HG02588 (cell line): Measurements from ENCODE around the gene BSND.
"Not testable (repeated sequence)": the region's sequence is repeated elsewhere in the genome, so short reads cannot be mapped to it uniquely, and the experiment has no call there.

ENCODE experiments used
- ATAC-seq: cut with Tn5 transposase; IDR thresholded peaks from one replicate; pipeline ENCODE4 v1.9.1; 2021; ENCODE audit warnings: mild to moderate bottlenecking, moderate library complexity; ENCODE audit not compliant: unreplicated experiment

The BSND gene

DNA sequence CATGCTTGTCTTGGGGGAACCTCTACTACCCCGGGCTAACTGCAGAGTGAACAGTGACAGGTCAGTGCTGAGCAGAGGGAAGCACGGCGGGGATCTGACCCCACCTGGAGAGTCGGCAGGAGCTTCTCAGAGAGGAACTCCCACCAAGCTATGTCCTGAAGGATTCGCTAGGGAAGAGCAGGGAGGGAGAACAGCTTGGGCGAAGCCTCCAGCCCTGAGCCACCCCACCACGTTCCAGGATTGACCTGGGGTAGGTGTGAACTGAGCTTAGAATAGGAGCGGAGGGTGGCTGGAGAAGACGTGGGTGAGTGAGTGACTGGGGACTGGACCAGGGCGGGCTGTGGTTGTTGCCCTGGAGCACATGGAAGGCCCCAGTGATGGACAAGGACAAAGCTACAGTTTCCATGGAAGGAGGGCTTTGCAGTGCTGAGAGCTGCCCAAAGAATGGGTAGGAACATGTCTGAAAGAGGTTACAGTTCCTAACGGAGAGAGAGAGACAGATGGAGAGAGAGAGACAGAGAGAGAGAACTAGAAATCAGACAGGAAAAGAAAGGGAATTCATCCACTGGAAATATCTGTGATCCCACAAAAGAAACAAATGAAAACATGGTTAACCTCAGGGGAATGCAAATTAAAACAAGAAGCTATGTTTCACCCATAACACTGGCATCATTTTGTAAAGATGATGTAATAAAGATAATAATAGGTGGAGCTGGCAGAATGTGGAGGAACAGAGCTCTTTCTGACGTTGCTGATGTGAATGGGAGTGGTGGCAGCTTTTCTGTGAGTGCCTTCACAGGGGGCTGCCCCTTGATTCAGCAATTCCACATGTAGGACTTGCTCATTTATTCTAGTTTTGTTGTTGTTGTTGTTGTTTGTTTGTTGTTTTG lies 17.2 kb downstream of the BSND start:
- no peak for ATAC-seq

DNA sequence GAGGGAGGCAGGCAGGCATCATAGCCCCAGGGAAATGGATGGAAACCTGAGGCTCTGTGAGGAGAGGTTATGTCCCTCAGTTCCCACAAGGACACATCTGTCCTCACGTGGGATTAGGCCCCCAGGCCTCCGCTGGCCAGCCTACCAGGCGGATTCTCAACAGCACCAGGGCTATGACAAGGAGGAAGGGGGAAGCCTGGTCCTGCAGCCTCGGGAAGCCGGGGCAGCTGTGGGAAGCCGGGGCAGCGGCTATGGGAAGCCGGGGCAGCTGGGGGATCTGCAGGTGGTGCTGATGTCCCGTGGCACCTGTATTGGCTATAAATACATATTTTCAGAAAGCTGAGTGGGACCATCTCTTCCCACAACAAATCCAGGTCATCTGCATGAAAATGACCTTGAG lies 19.7 kb downstream of the BSND start:
- no peak for ATAC-seq

DNA sequence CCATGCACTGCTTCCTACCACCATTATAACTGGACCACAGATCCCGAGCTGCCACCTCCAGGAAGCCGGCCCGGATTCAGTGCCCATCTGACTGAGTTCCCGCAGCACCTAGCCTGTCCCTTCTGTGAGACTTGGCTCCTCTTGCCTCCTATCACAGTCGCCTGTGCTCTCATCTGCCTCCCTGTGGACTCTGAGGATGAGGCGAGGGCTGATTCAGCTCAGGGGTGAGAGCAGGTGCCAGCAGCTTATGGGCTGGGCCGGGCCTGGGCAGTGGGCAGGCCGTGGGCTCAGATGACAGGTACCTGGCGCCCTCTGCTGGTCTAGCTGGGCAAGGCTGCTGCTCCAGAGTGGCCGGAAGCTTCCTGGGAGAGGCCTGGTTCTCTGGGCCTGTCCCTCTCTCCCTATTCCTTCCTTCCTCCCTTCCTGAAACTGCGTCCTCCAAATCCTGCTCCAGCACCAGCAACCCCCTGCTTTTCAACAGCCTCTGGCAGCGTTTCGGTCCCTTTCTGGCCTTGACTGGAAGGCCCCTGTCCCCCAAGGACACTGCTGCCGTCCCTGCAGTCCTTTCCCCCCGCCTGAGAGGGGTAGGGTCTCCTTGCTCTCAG lies 23.3 kb downstream of the BSND start:
- peak; percentile 55 for ATAC-seq

DNA sequence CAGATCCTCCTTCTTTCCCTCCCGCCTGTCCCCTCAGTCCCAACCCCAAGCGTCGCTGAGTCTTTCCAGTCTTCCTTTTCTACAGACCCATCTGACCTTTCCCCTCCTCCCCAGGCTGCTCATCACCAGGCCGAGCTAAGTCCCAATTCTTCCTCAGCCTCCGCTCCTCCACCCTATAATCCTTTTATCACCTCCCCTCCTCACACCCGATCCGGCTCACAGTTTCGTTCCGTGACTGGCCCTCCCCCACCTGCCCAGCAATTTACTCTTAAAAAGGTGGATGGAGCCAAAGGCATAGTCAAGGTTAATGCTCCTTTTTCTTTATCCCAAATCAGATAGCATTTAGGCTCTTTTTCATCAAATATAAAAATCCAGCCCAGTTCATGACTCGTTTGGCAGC lies 25.4 kb downstream of the BSND start:
- ATAC-seq: not testable (repeated sequence)

DNA sequence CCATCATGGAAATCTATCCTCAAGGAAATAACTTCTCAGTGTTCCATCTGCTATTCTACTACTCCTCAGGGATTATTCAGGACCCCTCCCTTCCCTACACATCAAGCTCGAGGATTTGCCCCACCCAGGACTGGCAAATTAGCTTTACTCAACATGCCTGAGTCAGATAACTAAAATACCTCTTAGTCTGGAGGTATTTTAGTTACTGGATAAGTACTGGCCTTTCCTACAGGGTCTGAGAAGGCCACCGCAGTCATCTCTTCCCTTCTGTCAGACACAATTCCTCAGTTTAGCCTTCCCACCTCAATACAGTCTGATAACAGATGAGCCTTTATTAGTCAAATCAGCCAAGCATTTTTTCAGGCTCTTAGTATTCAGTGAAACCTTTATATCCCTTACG lies 27.9 kb downstream of the BSND start:
- ATAC-seq: not testable (repeated sequence)

DNA sequence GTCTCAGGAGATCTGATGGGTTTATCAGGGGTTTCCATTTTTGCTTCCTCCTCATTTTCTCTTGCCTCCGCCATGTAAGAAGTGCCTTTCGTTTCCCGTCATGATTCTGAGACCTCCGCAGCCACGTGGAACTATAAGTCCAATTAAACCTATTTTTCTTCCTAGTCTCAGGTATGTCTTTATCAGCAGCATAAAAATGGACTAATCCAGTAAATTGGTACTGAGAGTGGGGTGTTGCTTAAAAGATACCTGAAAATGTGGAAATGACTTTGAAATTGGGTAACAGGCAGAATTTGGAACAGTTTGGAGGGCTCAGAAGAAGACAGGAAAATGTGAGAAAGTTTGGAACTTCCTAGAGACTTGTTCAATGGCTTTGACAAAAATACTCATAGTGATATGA lies 32.4 kb downstream of the BSND start:
- ATAC-seq: not testable (repeated sequence)

DNA sequence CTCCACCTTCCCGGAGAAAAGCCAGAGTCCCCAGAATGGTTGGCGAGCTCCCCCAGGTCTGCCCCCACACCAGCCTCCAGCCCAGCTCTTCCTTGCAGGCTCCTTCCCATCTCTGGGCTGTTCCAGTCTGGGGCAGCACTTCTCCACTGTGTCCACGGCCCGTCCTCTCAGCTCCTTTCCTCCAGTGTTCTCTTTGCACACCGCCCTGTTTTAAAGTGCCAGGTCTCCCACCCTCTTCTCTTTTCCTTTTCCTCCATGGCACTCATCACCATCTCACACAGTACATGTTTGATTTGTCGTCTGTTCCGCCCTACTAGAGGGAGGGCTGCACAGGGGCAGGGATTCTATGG lies 34.5 kb downstream of the BSND start:
- no peak for ATAC-seq

DNA sequence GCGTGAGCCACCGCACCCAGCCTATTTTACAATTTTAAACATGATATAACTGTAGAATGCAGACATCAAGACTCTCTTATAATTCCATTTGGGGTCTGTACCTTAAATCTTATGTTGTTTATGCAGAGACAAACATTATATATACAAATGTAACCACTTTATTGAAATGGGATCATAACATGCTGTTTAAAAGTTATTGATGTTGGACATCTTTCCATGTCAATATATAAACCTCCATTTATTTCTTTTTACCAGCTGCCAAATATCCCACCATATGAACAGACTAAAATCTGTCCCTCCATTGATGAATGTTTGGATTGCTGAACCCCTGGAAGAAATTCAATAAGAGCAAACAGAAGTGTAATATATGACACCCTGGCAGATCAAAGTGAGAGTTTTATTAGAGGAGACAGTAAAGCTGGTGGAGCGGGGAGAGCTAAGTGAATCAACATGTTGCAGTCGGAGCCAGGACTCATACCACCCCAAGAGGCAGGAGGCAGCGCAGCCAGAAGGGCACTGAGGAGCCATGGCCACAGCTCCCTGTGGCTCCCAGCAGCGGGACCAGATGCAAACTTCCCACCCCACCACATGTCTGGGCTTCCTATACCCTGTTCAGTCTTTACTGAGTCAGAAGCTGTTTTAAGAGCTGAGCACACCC lies 35.9 kb downstream of the BSND start:
- no peak for ATAC-seq

DNA sequence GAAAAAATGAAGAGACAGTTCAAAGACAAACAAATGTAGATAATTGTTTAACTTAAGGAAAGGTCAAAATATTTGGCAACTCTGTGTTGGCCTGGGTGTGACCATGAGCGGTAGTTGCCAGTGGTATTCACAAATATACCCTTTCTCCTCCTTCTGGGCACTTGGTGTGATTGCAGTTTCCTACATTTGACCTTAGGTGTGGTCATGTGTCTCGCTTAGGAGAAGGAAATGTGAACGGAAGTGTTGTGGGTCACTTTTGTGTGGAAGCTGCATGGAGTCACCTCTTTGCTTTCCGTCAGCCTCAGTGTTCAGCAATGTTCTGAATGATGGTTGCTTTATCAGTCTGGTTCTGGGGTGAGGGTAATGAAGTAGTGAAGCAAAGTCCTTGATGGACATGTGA lies 37.2 kb downstream of the BSND start:
- ATAC-seq: no peak

DNA sequence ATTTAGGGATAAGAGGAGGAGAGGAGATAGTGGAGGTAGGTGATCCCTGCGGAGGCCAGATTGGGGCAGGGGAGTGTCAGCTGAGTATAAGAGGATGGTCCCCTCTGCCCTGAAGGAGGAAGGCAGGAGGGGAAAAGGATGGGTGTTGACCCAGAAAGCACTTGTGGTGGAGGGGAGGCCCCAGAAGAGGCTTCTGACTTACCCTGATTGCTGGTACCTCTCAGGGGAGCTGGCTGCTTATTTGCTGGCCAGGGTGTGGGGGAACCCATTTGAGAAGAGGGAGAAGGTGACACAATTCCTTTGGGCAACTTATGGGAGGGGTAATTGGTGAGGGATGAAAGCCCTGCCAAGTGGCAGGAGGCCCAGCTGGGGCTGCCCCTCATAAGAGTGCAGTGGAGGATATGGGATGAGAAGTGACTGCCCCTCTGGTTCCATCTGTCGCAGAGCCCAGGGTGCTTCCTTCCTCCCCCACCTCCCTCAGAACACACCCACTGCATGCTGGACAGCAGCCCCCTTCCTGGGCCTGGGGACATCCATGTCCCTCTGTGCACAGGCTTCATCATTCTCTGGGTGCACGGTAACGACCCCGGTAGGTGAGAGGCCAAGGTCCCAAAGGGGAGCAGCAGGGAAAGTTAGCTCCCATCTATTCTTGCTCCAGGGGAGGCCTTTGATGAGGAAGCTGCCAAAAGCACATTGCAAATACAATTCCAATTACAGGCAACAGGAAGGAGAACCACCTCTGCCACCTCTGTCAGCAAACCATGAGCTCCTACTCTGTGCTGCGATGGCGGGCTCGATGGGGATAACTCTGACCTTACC lies 39.2 kb downstream of the BSND start:
- ATAC-seq: no peak

DNA sequence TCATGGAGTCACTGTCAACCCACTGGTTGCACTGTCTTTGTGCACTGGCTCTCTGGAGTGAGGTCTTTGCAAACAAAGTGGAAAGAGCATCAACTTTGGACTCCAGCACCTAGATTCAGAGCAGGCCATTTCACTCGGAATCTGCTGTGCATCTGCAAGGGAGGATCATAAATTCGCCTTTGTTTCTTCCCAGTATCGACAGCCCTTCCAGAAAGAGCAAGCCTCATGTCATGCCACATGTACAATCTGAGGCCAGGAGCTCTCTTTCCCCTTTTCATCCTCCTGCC lies 39.8 kb downstream of the BSND start:
- no peak for ATAC-seq

DNA sequence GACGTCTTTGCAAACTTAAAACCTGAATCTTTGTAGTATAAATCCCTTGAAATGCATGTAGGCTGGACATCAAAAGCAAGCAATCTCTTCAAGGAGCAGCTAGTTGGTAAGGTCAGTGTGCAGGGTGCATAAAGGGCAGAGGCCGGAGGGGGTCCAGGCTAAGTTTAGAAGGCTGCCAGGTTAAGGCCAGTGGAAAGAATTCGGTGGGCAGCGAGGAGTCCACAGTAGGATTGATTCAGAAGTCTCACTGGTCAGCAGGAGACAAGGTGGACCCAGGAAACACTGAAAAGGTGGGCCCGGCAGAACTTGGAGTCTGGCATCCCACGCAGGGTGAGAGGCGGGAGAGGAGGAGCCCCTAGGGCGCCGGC lies 40.2 kb downstream of the BSND start:
- ATAC-seq: no peak

DNA sequence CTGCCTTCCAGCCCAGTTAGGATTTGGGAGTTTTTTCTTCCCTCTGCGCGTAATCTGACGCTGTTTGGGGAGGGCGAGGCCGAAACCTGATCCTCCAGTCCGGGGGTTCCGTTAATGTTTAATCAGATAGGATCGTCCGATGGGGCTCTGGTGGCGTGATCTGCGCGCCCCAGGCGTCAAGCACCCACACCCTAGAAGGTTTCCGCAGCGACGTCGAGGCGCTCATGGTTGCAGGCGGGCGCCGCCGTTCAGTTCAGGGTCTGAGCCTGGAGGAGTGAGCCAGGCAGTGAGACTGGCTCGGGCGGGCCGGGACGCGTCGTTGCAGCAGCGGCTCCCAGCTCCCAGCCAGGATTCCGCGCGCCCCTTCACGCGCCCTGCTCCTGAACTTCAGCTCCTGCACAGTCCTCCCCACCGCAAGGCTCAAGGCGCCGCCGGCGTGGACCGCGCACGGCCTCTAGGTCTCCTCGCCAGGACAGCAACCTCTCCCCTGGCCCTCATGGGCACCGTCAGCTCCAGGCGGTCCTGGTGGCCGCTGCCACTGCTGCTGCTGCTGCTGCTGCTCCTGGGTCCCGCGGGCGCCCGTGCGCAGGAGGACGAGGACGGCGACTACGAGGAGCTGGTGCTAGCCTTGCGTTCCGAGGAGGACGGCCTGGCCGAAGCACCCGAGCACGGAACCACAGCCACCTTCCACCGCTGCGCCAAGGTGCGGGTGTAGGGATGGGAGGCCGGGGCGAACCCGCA lies 40.8 kb downstream of the BSND start, which contains the start of gene PCSK9:
Gene PCSK9, plus strand, starts transcription at position 207 of the 741 bp plus-strand sequence. Its CDS starts 290 bp downstream, at position 497.
- ATAC-seq: no peak

DNA sequence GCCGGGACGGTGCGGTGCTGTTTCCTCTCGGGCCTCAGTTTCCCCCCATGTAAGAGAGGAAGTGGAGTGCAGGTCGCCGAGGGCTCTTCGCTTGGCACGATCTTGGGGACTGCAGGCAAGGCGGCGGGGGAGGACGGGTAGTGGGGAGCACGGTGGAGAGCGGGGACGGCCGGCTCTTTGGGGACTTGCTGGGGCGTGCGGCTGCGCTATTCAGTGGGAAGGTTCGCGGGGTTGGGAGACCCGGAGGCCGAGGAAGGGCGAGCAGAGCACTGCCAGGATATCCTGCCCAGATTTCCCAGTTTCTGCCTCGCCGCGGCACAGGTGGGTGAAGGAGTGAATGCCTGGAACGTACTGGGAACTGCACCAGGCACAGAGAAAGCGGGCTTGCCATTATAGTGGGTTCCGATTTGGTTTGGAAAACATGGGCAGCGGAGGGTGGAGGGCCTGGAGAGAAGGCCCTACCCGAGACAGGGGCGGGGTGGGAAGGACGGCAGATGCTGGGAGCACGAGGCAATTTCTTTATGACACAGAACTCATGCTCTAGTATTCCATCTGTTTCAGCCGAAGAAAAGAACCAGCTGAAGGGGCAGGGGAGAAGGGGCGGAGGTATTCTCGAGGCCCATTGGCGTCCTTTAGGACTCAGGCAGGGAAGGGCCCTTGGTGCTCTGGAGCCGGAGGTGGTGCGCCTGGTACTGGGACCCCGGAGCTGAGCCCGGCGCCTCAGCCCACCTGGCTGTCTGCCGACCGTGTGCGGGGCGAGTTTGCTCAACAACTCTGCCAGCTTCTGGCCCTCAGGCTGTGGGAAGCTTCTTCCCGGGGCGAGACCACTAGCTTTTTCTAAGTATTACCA lies 41.6 kb downstream of the BSND start:
- ATAC-seq: no peak

DNA sequence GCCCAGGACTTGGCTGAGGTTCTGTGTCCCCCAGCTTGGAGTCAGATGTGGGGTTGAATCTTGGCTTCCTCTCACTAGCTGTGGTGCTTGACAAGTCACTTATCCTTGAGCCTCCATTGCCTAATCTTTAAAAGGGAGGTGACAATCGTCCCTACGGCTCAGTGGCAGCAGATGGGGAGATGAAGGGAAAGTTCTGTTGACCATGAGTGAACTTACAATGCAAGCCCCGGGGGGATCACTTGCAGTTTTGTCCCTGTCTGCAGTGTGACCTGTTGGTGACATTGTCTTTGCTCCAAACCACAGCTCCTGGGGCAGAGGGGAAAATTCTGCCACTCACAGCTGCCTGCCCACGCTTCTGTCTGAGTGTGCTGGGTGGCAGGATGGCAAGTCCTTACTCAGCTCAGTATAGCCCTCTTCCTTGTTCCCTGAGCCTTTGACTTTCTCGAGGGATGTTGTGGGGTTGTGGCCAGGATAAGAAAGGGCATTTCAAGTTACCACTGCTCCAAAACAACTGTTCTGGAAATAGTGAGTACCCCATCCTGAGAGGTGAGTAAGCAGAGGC lies 42.3 kb downstream of the BSND start:
- ATAC-seq: no peak

DNA sequence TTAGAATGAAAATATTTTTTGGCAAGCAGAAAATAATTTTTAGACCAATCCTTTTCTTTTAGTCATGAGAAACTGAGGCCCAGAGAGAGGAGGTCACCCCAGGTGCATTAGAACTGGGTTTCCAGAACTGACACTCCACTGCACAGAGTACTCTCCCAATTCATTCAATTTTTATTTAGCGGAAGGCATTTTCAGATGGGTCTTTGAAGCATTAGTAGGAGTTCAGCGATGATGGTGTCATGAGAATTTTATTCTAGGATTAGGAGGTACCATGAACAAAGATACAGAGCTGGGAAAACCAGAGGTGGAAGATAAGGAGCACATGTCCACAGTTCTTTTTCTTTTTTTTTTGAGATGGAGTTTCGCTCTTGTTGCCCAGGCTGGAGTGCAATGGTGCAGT lies 42.9 kb downstream of the BSND start:
- ATAC-seq: no peak

DNA sequence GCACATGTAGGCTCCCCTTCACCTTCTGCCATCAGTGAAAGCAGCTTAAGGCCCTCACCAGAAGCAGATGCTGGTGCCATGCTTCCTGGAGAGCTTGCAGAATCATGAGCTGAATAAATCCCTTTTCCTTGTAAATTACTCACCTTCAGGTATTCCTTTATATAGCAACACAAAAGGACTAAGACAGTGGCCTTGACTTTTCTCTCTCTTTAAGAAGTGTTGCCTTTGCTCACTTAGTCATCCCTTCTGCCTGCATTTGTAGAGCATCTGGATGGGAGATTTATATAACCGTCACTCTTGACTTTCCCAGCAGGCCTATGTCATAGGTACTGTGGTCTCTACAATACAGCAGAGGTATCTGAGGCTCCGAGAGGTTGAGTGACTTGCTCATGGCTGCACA lies 44.3 kb downstream of the BSND start:
- ATAC-seq: no peak

DNA sequence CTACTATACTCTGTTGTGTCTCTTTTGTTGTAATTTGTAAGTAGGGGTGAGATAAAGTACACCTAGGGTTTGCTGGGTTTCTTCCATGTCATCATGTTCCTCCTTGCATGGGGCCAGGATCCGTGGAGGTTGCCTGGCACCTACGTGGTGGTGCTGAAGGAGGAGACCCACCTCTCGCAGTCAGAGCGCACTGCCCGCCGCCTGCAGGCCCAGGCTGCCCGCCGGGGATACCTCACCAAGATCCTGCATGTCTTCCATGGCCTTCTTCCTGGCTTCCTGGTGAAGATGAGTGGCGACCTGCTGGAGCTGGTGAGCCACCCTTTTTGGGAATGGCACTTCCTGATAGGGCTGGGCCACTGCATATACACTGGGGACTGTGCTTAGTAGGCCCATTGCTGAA lies 45.0 kb downstream of the BSND start:
- ATAC-seq: no peak

DNA sequence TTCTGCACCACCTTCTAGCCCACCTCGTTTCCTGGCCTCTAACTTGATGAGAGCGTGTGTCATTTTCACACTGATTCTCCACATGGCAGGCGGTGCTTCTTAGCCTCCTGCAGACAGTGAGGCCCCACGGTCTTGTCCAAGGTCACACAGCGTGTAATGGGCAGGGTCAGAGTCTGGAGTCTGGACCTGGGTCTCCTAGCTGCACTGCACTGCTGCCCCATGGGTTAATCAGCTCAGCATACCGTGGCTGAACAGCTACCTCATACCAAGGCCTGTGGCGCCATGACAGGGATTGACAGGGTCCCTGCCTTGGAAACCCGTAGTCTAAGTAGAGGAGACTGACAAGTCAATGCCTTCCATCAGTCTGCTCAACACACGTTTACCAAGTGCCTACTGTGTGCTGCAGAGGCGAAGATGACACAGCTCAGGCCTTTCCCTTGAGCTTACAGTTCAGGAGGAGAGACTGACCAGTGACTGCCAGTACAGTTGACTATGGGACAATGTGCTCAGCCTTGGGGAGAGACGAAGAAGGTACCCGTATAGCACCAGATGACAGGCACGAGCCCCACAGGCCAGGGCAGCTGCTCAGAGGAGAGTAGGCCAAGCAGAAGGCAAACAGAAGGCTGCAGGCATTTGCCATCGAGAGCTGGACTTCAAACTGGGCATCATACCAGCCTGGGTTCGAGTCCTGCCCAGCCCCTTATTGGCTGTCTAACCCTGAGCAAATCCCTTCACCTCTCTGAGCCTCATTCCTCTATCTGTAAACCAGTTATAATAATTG lies 46.1 kb downstream of the BSND start:
- ATAC-seq: no peak
